Gastroesophageal sphincter (tissue), 4 donors: ENCODE measurements around the gene PKN1. TPM values are rescaled to one million over a fixed set of nuclear protein-coding genes. Genes with fewer than 3 reads are reported as not detected.

Experiments used
- ATAC-seq: fragments of 150-250 bp; one replicate; pipeline ENCODE4 v1.9.1; 2016; ENCODE audit warnings: mild to moderate bottlenecking, moderate library complexity
- H3K27ac ChIP-seq, 4 donors: fragments of 200-600 bp; sonication (generic) in 3 of 4; 1 replicate in 3 of 4; 2 replicates in 1 of 4; pipeline ENCODE4 v1.5.1; 2016 to 2019
- H3K27me3 ChIP-seq: fragments of 200-600 bp; sonication (generic); one replicate; pipeline ENCODE4 v1.5.1; 2019
- H3K36me3 ChIP-seq, 2 donors: fragments of 200-600 bp; sonication (generic); one replicate each; pipeline ENCODE4 v1.5.1; 2019; ENCODE audit warnings: control low read depth in 1 of 2
- H3K4me1 ChIP-seq, 3 donors: fragments of 200-600 bp; sonication (generic); 1 replicate in 2 of 3; 2 replicates in 1 of 3; pipeline ENCODE4 v1.5.1; 2016 to 2019; ENCODE audit warnings: control low read depth in 2 of 3
- H3K4me3 ChIP-seq, 2 donors: fragments of 200-600 bp; sonication (generic); one replicate each; pipeline ENCODE4 v1.5.1; 2019; ENCODE audit warnings: mild to moderate bottlenecking in 1 of 2, moderate library complexity in 1 of 2
- H3K9me3 ChIP-seq, 3 donors: fragments of 200-600 bp; sonication (generic); one replicate each; pipeline ENCODE4 v1.5.1; 2017 to 2019; ENCODE audit warnings: control low read depth in 2 of 3
- EP300 ChIP-seq: sonication (generic); formaldehyde crosslinking; IDR thresholded peaks from one replicate; pipeline ENCODE4 v1.6.1; 2017; ENCODE audit warnings: antibody characterized with exemption, mild to moderate bottlenecking
- POLR2A ChIP-seq, 2 donors: fragments of 450-650 bp; IDR thresholded peaks; one replicate each; pipeline ENCODE4 v1.6.1; 2017; ENCODE audit warnings: antibody characterized with exemption in 2 of 2, mild to moderate bottlenecking in 2 of 2, moderate library complexity in 1 of 2
- POLR2AphosphoS5 ChIP-seq: sonication (generic); formaldehyde crosslinking; IDR thresholded peaks from one replicate; pipeline ENCODE4 v1.6.1; 2017; ENCODE audit warnings: antibody characterized with exemption
- WGBS, 2 donors: methylation state at CpG; one replicate each; pipeline ENCODE4 v1.1.5; 2018; ENCODE audit warnings: low coverage in 1 of 2; 5-methylcytosine and 5-hydroxymethylcytosine counted together
- total RNA-seq, 4 donors: library from RNA; depleted of rRNA; stranded (reverse); fragments of >200 nt; gene quantifications; one replicate each; pipeline ENCODE4 v1.1.0, GENCODE V29; 2016
- TF ChIP-seq, protein P1 (sequence below), 4 experiments: fragments of 200-600 bp in 2 of 4; fragments of 450-650 bp in 2 of 4; sonication (generic) in 1 of 4; IDR thresholded peaks; one replicate each; pipeline ENCODE4 v1.5.1; 2017 to 2019; ENCODE audit warnings: antibody characterized with exemption in 4 of 4, mild to moderate bottlenecking in 2 of 4, moderate library complexity in 2 of 4

PKN1 gene
- total RNA-seq, 4 donors from 2014 or later, result 98.2 to 286 (median 139) TPM

DNA sequence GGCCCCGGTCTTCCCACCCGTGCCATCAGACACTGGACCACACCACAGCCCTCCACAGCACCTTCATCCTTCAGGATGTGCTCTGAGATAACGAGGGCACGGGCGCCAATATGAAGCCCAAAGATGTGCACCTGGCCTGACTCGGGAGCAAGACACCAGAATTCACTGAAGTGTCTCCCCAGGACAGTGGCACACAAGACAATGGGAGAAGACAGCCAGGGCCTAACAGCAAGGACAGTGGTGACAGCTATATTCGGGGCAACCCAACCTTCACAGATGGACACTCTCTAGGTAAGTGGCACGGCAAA lies 21.2 kb upstream of the PKN1 start:
- H3K4me1 ChIP-seq, result peaks cover 0 to 54% (median 13%) of the 10 kb centered on the region in 3 donors
- H3K27me3 ChIP-seq, result no peaks in the 10 kb centered on the region
- TF ChIP-seq POLR2AphosphoS5, result no peak
- TF ChIP-seq, protein P1, sequence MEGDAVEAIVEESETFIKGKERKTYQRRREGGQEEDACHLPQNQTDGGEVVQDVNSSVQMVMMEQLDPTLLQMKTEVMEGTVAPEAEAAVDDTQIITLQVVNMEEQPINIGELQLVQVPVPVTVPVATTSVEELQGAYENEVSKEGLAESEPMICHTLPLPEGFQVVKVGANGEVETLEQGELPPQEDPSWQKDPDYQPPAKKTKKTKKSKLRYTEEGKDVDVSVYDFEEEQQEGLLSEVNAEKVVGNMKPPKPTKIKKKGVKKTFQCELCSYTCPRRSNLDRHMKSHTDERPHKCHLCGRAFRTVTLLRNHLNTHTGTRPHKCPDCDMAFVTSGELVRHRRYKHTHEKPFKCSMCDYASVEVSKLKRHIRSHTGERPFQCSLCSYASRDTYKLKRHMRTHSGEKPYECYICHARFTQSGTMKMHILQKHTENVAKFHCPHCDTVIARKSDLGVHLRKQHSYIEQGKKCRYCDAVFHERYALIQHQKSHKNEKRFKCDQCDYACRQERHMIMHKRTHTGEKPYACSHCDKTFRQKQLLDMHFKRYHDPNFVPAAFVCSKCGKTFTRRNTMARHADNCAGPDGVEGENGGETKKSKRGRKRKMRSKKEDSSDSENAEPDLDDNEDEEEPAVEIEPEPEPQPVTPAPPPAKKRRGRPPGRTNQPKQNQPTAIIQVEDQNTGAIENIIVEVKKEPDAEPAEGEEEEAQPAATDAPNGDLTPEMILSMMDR (IDR thresholded peaks at IDR 0.05), result no peak
- TF ChIP-seq POLR2A (IDR thresholded peaks at IDR 0.05), result no peak
- no peak for TF ChIP-seq EP300
- H3K4me3 ChIP-seq, result no peak overlapping the region
- no peak for ATAC-seq
- H3K9me3 ChIP-seq, result no peaks in the 10 kb centered on the region
- H3K36me3 ChIP-seq, result peaks cover 0 to 66% of the 10 kb centered on the region in 2 donors
- 86% methylated on average over 1 of the region's 8 CpGs; no CpG with 5 or more reads in 1 of the 2 donors for WGBS, 2 donors
- no peak overlapping the region for H3K27ac ChIP-seq

DNA sequence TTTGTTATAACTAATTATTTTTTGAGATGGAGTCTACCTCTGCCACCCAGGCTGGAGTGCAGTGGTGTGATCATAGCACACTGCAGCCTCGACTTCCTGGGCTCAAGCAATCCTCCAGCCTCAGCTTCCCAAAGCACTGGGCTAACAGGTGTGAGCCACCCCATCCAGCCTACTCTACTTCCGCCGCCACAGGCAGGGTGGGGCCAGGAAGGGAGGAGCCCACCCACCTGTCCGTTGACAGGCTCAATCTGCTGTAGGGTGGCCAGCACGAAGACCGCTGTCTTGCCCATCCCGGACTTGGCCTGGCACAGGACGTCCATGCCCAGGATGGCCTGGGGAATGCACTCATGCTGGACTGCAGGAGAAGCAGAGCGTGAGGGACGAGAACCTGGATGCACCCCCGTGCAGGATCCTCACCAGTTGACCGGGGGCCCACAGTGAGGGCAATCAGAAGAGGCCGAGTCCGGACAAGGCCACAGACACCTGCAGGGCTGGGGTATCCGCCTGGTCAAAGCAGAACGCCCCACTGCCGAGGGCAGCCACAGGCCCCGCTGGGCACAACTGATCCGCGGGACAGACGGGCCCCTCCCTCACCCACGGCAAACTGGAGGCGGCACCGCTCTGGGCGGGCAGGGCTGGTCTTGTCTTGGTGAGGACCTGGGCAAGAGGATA lies 20.6 kb upstream of the PKN1 start:
- ATAC-seq, result no peak
- H3K27me3 ChIP-seq, result no peaks in the 10 kb centered on the region

DNA sequence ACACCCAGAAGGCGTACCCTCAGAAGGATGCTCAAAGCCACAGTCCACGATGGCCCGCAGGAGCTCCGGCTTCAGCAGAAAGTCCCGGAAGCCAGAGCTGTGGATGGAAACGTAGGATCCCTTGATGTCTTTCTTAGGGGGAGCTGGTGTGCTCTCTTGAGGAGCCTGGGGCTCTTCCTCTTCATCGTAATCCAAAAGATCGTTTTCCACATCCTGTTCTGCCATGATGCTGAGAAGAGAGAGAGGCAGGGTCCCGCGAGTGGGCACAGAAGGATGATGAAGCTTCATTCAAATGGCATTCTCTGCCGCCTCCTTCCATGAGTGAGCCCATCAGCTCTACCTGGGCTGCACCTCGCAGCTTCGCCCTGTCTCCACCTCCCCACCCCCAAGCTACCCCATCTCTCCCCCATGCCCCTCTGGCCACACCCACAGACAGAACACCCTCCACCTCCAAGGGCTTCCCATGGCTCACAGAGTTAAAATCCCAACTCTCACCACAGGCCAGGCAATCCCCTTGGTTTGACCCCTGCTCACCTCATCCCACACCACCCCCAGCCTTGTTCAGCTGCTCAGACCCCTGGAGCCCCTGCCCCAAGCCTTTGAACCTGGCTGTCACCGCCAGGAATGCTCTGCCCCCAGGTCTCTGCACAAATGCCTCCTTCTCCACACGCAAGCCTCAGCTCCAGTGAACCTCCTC lies 20.0 kb upstream of the PKN1 start:
- ATAC-seq, result no peak
- H3K27ac ChIP-seq, result peak overlapping the region in 1 of 4 donors; percentile 20
- H3K9me3 ChIP-seq, result no peaks in the 10 kb centered on the region
- H3K4me3 ChIP-seq, result no peak overlapping the region
- 72 to 73% methylated on average over 4 to 7 of the region's 15 CpGs for WGBS, 2 donors
- TF ChIP-seq, protein P1 (IDR thresholded peaks at IDR 0.05), result no peak
- TF ChIP-seq EP300 (no peak), POLR2AphosphoS5 (no peak), POLR2A (IDR thresholded peaks at IDR 0.05) (no peak)
- no peaks in the 10 kb centered on the region for H3K27me3 ChIP-seq
- peaks cover 0 to 53% of the 10 kb centered on the region in 2 donors for H3K36me3 ChIP-seq
- H3K4me1 ChIP-seq, result peaks cover 0 to 64% (median 22%) of the 10 kb centered on the region in 3 donors

More for the DNA sequence above, 20.6 kb upstream of the PKN1 start:
- TF ChIP-seq EP300, result no peak
- TF ChIP-seq, protein P1 (IDR thresholded peaks at IDR 0.05), result no peak
- no peak for TF ChIP-seq POLR2A (IDR thresholded peaks at IDR 0.05)
- TF ChIP-seq POLR2AphosphoS5, result no peak
- WGBS, 2 donors, result 100% methylated on average over 1 of the region's 25 CpGs; no CpG with 5 or more reads in 1 of the 2 donors
- Histone ChIP-seq H3K36me3 (peaks cover 0 to 60% of the 10 kb centered on the region in 2 donors), H3K27ac (no peak overlapping the region), H3K9me3 (no peaks in the 10 kb centered on the region), H3K4me1 (peaks cover 0 to 57% (median 17%) of the 10 kb centered on the region in 3 donors), H3K4me3 (no peak overlapping the region)

DNA sequence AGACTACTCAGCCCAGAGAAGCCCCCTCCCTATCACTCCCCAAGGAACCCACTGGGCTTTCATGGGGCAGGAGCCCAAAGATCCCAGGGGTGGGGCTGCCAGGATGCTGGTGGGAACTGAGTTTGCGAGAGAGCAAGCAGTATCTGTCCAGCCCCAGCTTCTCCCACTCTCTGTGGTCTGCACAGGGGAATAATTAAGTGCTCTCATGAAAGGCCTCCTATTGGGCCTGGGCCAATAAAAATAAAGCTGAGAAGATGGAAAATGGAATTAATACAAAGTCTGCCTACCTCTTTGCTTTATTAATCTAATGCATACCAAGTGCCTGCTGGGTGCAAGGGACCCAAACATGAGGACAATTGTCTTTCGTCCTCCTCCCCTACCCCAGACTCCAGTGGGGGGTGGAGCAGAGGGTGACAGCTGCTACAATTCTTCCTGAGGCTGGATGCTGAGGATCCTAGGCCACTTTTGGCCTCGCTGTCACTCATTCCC lies 19.4 kb upstream of the PKN1 start:
- peak overlapping the region in 1 of 4 donors; percentile 20 for H3K27ac ChIP-seq
- H3K9me3 ChIP-seq, result no peaks in the 10 kb centered on the region
- H3K4me1 ChIP-seq, result peaks cover 0 to 69% (median 22%) of the 10 kb centered on the region in 3 donors
- H3K36me3 ChIP-seq, result peaks cover 0 to 47% of the 10 kb centered on the region in 2 donors
- 63 to 64% methylated on average over 2 of the region's 3 CpGs for WGBS, 2 donors
- H3K27me3 ChIP-seq, result no peaks in the 10 kb centered on the region
- ATAC-seq, result no peak
- TF ChIP-seq POLR2A (IDR thresholded peaks at IDR 0.05) (no peak), POLR2AphosphoS5 (no peak), EP300 (no peak)
- TF ChIP-seq, protein P1 (IDR thresholded peaks at IDR 0.05), result no peak
- H3K4me3 ChIP-seq, result no peak overlapping the region
